Spinal cord (tissue), 10 donors: ENCODE measurements around the gene SYNE1. TPM values are rescaled to one million over a fixed set of nuclear protein-coding genes. Genes with fewer than 3 reads are reported as not detected.

ENCODE experiments used
- DNase-seq, 6 donors: peaks; one replicate each; pipeline versions ENCODE4 v3.0.0 to v3.0.0-alpha.2; 2013 to 2015; ENCODE audit warnings: low spot score in 6 of 6, low read depth in 4 of 6
- H3K27ac ChIP-seq: one replicate; pipeline ENCODE4 v1.5.1; 2013; ENCODE audit warnings: low read depth, low read length, control low read depth
- H3K27me3 ChIP-seq: one replicate; pipeline ENCODE4 v1.6.1; 2013; ENCODE audit warnings: low read length; ENCODE audit not compliant: control insufficient read depth, insufficient read depth
- H3K36me3 ChIP-seq: one replicate; pipeline ENCODE4 v1.6.1; 2013; ENCODE audit warnings: low read length; ENCODE audit not compliant: control insufficient read depth, insufficient read depth
- H3K4me1 ChIP-seq: one replicate; pipeline ENCODE4 v1.6.1; 2013; ENCODE audit warnings: low read length; ENCODE audit not compliant: control insufficient read depth, insufficient read depth
- H3K4me3 ChIP-seq: one replicate; pipeline ENCODE4 v1.5.1; 2013; ENCODE audit warnings: low read depth, low read length, control low read depth
- H3K9me3 ChIP-seq: one replicate; pipeline ENCODE4 v1.6.1; 2013; ENCODE audit warnings: low read length; ENCODE audit not compliant: control insufficient read depth, insufficient read depth
- WGBS: methylation state at CpG from one replicate; pipeline ENCODE4 v1.1.5; 2013; ENCODE audit warnings: missing lambda C conversion rate; ENCODE audit not compliant: insufficient coverage; 5-methylcytosine and 5-hydroxymethylcytosine counted together
- polyA plus RNA-seq, 2 donors: library from polyadenylated mRNA; unstranded; fragments of 120-200 nt; gene quantifications; one replicate each; pipeline ENCODE4 v1.2.1, GENCODE V29; 2013; ENCODE audit not compliant: insufficient read length in 2 of 2
- total RNA-seq, 2 donors: library from RNA; depleted of rRNA in 1 of 2; stranded (reverse); fragments of 120-200 nt in 1 of 2; fragments of >200 nt in 1 of 2; gene quantifications; one replicate each; pipeline versions ENCODE4 v1.2.3 to v1.2.4, GENCODE V29; 2013 to 2014
- donor health status: healthy.

Gene SYNE1
- total and polyA plus RNA-seq, 4 donors: 71.5 to 201 (median 105) TPM

DNA sequence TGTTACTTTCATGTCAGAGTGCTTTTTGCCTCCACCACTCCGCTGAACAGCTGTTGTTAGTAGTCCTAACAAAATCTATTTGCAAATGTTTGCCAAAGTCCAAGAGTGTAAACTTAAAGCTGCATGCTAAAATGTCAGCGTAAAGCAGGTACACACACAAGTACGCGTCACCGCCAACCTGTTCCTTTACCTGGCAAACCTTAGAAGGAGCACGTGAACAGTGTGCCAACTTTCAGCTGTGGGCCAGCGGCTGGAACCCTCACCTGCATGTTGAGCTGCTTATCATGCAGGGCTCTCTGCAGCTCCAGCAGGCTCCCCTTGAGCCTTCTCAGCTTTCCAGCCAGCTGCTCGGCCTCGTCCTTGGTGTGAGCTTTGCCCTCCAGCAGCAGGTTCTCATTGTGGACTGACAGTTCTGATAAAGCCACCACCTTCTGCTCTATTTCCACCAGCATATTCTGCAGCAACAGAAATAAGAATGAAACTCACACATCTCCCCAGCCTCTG is 359.3 kb downstream of the SYNE1 start:
- no peaks in the 10 kb centered on the region for H3K4me1 ChIP-seq
- H3K27ac ChIP-seq: no peak overlapping the region
- WGBS: 87% methylated on average over 9 of the region's 9 CpGs
- H3K9me3 ChIP-seq: no peaks in the 10 kb centered on the region
- H3K27me3 ChIP-seq: no peaks in the 10 kb centered on the region
- H3K36me3 ChIP-seq: peaks cover 48% of the 10 kb centered on the region
- no peak for DNase-seq
- H3K4me3 ChIP-seq: no peak overlapping the region

DNA sequence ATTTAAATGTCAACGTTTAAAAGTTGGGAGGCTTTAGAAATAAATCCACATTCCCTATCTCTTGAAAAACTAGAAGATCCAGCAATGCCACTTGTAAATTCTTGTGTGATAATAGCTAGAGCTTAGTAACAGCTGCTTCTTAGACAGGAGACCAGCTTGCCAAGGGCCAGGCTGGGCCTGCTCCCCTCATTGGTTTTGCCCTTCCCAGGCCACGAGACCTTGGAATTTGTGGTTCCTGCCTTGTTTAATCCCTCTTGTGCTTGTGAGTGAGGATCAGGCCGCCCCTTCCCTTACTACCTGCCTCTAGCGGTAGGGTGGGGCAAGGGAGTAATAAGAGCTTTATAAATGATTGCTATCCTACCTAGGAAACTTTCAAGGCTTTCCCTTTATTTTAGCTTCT is 363.5 kb downstream of the SYNE1 start:
- H3K4me1 ChIP-seq: no peaks in the 10 kb centered on the region
- no peak for DNase-seq
- H3K4me3 ChIP-seq: no peak overlapping the region
- H3K36me3 ChIP-seq: peaks cover 43% of the 10 kb centered on the region
- H3K27ac ChIP-seq: no peak overlapping the region
- H3K27me3 ChIP-seq: no peaks in the 10 kb centered on the region
- WGBS: no CpG with 5 or more reads among the region's 4 CpGs
- no peaks in the 10 kb centered on the region for H3K9me3 ChIP-seq

DNA sequence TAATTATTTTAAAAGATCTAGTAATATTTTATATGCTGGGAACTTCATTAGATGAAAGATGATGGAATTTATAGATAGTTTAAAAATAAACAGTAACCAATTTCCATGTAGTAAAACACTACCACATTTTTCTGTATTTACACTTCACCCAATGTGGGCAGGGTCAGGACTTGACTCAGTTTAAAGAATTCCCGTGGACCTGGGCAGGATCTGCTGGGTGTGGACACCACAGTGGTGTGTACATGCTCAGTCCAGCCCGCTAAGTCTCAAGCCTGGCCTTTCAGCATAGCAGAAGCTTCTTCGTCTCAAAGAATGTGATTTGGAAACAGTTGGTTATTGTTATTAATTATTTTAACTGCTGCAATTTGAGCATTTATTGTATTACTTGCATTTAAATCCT is 364.2 kb downstream of the SYNE1 start:
- DNase-seq: no peak
- Histone ChIP-seq H3K9me3 (no peaks in the 10 kb centered on the region), H3K27ac (no peak overlapping the region), H3K27me3 (no peaks in the 10 kb centered on the region), H3K4me3 (no peak overlapping the region), H3K4me1 (no peaks in the 10 kb centered on the region), H3K36me3 (peaks cover 38% of the 10 kb centered on the region)
- WGBS: 83% methylated on average over 1 of the region's 3 CpGs

DNA sequence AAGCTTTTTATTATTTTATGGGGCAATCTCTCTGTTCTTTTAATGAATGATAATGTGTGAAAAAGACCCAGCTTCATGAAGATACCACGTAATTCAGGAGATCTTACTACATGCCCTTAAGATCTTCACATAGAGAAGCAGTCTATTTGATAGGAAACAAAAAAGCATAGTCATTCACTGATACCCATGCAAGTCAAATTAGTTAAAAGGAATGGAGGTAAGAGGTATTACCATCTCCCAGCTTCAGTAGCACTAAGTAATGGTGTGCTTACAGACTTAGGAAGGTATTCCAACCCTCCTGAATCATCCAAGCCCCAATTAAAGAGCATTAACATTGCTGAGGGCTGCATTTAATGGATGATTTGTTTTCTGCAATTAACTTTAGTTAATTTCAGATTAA is 364.7 kb downstream of the SYNE1 start:
- H3K4me3 ChIP-seq: no peak overlapping the region
- DNase-seq: no peak
- no peaks in the 10 kb centered on the region for H3K9me3 ChIP-seq
- no CpG with 5 or more reads among the region's 1 CpG for WGBS
- H3K27ac ChIP-seq: no peak overlapping the region
- H3K4me1 ChIP-seq: no peaks in the 10 kb centered on the region
- H3K27me3 ChIP-seq: no peaks in the 10 kb centered on the region
- H3K36me3 ChIP-seq: peaks cover 32% of the 10 kb centered on the region

DNA sequence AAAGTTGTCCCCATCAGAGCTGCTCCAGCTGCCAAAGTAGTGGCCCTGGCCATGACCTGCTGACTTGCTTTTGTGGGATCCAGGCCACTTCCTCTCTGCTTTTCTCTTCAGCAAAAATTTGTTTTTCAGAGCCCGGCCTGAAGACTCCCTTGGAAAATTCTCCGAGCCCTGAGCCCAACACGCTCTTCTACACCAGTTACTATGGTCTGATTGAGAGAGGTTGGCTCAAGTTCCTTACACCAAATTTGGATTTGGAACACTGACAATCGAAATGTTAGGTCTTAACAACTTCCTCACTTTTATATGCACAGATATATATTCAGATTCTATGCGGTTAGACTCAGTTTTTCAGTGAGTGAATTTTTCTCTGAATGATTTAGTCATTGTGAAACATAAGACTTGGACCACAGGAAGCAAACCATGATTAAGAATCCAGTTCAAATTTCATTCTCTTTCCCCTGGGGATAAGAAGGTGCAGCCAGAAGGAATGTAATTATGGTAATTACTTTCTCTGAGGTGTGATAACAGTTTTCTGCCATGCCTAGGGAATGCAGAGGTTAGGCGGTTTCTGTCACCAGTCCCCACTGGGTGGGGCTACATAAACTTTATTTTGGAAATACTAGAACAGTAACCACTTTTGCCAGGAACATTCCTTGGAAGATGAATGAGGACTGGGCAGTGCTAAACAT is 365.2 kb downstream of the SYNE1 start:
- no peak overlapping the region for H3K4me3 ChIP-seq
- DNase-seq: peak in 1 of 6 donors; percentile 32
- H3K36me3 ChIP-seq: peaks cover 29% of the 10 kb centered on the region
- no peaks in the 10 kb centered on the region for H3K27me3 ChIP-seq
- WGBS: no CpG with 5 or more reads among the region's 6 CpGs
- H3K4me1 ChIP-seq: no peaks in the 10 kb centered on the region
- no peak overlapping the region for H3K27ac ChIP-seq
- H3K9me3 ChIP-seq: no peaks in the 10 kb centered on the region

DNA sequence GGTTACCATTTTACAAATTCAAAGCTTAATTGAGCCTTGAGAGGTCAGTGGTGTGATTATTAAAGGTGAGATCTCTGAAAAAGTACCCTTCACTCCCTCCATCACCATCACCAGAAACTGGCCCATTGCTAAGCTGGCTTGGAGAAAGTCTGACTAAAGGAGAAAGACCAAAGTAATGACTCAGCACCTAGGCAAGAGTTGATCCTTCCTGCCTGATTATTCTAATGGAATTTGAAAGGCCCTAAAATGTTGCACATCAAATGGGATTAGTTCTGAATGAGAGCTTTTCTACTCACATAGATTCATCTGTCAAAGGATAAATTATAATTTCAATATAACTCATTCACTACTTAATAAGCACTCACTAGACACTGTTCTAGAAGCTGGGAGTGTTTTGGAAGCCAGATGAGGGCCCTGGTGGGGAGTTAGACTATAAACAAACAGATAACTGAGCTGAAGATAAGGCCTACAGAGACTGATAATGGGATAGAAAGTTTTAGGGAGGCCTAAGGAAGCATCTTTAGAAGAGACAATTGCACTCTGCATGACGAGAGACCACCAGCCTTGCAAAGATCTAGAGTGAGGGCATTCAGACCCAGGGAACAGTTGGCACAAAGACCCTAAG is 366.7 kb downstream of the SYNE1 start:
- DNase-seq: no peak
- 78% methylated on average over 1 of the region's 1 CpG for WGBS

DNA sequence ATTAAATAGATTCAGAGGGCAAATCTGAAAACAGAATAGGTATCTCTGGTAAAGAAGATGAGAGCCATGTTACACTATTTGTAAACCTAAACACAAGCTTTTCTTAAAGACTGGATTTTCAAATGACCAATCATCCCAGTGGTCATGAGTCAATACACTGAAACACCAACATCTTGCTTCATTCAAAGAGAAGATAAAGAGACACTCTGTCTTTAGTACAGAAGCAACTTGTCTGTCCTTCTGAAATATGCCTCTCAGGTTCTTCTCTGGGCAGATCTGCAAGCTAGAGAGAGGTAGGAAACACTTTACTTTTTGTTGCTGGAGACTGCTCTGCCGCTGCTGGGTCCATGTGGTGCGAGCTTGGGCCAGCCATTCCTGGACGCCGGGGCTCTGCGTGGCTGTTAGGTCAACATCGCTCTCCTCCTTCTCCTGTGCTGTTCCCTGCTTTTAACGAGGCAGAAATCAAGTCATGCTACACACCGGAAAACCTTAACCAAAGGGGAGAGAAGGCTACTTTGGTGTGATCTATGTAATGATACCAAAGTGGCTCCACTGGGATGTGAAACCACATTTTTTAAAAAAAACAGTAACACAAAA is 368.2 kb downstream of the SYNE1 start:
- 59% methylated on average over 5 of the region's 8 CpGs for whole genome bisulfite sequencing
- H3K36me3 ChIP-seq: peaks cover 20% of the 10 kb centered on the region
- DNase-seq: no peak
- H3K27ac ChIP-seq: no peak overlapping the region
- no peaks in the 10 kb centered on the region for H3K4me1 ChIP-seq
- no peaks in the 10 kb centered on the region for H3K27me3 ChIP-seq
- H3K9me3 ChIP-seq: no peaks in the 10 kb centered on the region
- H3K4me3 ChIP-seq: no peak overlapping the region

More for the DNA sequence above, 366.7 kb downstream of the SYNE1 start:
- Histone ChIP-seq H3K9me3 (no peaks in the 10 kb centered on the region), H3K4me1 (no peaks in the 10 kb centered on the region), H3K36me3 (peaks cover 18% of the 10 kb centered on the region), H3K27ac (no peak overlapping the region), H3K4me3 (no peak overlapping the region), H3K27me3 (no peaks in the 10 kb centered on the region)

DNA sequence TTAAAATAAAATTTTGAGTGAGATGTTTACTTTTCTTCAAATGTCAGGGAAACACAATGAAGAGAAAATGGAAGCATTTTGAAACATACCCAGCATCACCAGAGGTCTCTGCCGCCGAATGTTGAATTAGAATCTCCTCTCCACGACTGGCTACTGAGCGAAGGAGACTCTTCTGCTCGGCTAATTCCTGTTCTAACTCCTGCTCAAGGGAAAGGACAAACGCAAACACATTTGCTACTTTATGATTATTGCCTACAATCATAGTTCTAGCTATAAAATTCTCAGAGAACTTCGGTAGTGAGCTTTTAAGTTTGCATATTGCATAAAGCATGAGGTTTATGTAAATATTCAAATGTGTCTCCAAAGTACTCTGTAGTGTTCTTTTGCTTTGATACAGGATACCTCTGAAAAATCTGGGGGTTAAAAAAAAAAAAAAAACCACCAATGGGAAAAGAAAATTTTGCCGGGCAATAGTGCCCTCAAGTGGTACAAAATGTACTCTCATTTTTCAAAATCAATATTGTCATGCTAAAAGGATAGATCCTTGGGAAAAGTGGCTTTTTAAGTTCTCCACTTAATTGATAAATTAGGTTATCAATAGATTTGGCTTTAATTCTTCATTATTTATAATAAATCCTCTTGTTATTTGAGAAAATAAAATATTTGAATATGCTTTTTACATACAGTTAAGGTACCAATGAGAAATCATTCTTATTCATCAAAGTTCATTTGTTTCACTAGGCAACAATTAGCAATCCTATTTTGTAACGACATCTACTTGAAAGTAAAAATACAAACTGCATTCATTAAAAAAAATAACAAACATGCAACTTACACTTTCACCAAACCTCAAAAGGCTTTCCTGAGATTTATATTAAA is 369.0 kb downstream of the SYNE1 start:
- Histone ChIP-seq H3K9me3 (no peaks in the 10 kb centered on the region), H3K4me3 (no peak overlapping the region), H3K36me3 (peaks cover 19% of the 10 kb centered on the region), H3K27me3 (no peaks in the 10 kb centered on the region), H3K27ac (no peak overlapping the region), H3K4me1 (no peaks in the 10 kb centered on the region)
- WGBS: 24% methylated on average over 4 of the region's 9 CpGs
- DNase-seq: peak in 2 of 6 donors; percentile 53 to 64

DNA sequence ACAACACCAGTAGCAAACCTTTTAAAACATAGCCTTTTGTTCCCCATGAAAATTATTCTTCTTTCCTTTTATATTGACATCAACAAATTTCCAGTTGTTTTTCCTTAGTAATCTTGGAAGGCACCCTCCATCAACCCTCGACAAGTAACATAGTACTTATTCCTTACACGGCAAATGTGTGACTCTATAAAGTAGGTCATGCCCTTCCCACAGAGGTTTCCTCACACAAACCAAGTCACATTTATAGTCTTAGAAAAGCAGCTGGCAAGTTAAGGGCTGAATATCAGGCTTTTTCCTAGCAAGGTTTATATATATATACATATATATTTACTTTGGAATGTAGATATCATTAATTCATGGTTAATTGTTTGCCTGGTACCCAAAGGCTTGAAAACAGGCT is 371.5 kb downstream of the SYNE1 start:
- no peaks in the 10 kb centered on the region for H3K4me1 ChIP-seq
- no peak for DNase-seq
- no peak overlapping the region for H3K27ac ChIP-seq
- no peak overlapping the region for H3K4me3 ChIP-seq
- H3K9me3 ChIP-seq: no peaks in the 10 kb centered on the region
- H3K27me3 ChIP-seq: no peaks in the 10 kb centered on the region
- WGBS: 33% methylated on average over 2 of the region's 2 CpGs
- peaks cover 25% of the 10 kb centered on the region for H3K36me3 ChIP-seq
